Caco-2 (cell line): ENCODE measurements around the gene NRP1. TPM values are rescaled to one million over a fixed set of nuclear protein-coding genes. Genes with fewer than 3 reads are reported as not detected.

Experiments
- BruUV-seq: library from RNA; stranded (reverse); fragments of 400-500 nt; replicated peaks from 2 replicates; lab custom pipeline; 2021; lab: Mats Ljungman, UMichigan
- CTCF ChIA-PET: fragments of 300-600 bp; sonication (Branson Sonifier 250); formaldehyde crosslinking; loops from one replicate; lab custom pipeline; 2022; ENCODE audit warnings: antibody characterized with exemption; lab: Charles Lee
- POLR2A ChIA-PET: fragments of 300-600 bp; sonication (Branson Sonifier 250); formaldehyde crosslinking; loops from one replicate; lab custom pipeline; 2022; ENCODE audit warnings: antibody characterized with exemption; lab: Charles Lee
- DNase-seq, 2 experiments: peaks; one replicate each; pipeline versions ENCODE4 v3.0.0 to v3.0.0-alpha.2; 2020 to 2022
- H3K27me3 ChIP-seq: replicated peaks from 2 replicates; pipeline ENCODE4 v1.6.0; 2011; ENCODE audit warnings: low read length; ENCODE audit not compliant: control insufficient read depth, insufficient read depth
- H3K36me3 ChIP-seq: 2 replicates; pipeline ENCODE4 v1.5.1; 2011; ENCODE audit warnings: low read length; ENCODE audit not compliant: control insufficient read depth, insufficient read depth
- H3K4me1 ChIP-seq: fragments of 250-450 bp; sonication (Bioruptor Pico); 2 replicates; pipeline ENCODE4 v1.5.1; 2020; ENCODE audit warnings: mild to moderate bottlenecking
- H3K4me3 ChIP-seq: 2 replicates; pipeline ENCODE4 v1.5.1; 2011; ENCODE audit warnings: low read depth, mild to moderate bottlenecking, control low read depth, low read length
- H3K9me3 ChIP-seq: fragments of 250-450 bp; sonication (Bioruptor Pico); 2 replicates; pipeline ENCODE4 v1.5.1; 2020; ENCODE audit warnings: mild to moderate bottlenecking, moderate library complexity
- H3K27ac Mint-ChIP-seq: one replicate; pipeline ENCODE4 v1.8.0; 2022; ENCODE audit warnings: mixed read lengths; ENCODE audit not compliant: unreplicated experiment
- H3K27me3 Mint-ChIP-seq: one replicate; pipeline ENCODE4 v1.8.0; 2022; ENCODE audit warnings: mixed read lengths; ENCODE audit not compliant: insufficient read depth, unreplicated experiment
- H3K36me3 Mint-ChIP-seq: one replicate; pipeline ENCODE4 v1.8.0; 2022; ENCODE audit warnings: mild to moderate bottlenecking, mixed read lengths; ENCODE audit not compliant: insufficient read depth, unreplicated experiment
- H3K4me1 Mint-ChIP-seq: one replicate; pipeline ENCODE4 v1.8.0; 2022; ENCODE audit warnings: low read depth, mixed read lengths; ENCODE audit not compliant: unreplicated experiment
- H3K4me3 Mint-ChIP-seq: one replicate; pipeline ENCODE4 v1.8.0; 2022; ENCODE audit warnings: mild to moderate bottlenecking, moderate library complexity, mixed read lengths; ENCODE audit not compliant: unreplicated experiment
- H3K9me3 Mint-ChIP-seq: one replicate; pipeline ENCODE4 v1.8.0; 2022; ENCODE audit warnings: mixed read lengths; ENCODE audit not compliant: unreplicated experiment
- CTCF ChIP-seq, 2 experiments: fragments of 200-600 bp in 1 of 2; IDR thresholded peaks; 1 replicate in 1 of 2; 2 replicates in 1 of 2; pipeline versions ENCODE4 v1.5.1 to v1.8.0; 2011 to 2022; ENCODE audit warnings: antibody characterized with exemption in 1 of 2, control low read depth in 1 of 2, inconsistent platforms in 1 of 2, low read depth in 1 of 2, low read length in 1 of 2, mild to moderate bottlenecking in 1 of 2, moderate library complexity in 1 of 2; ENCODE audit not compliant: insufficient read depth in 1 of 2, severe bottlenecking in 1 of 2, unreplicated experiment in 1 of 2
- intact Hi-C: fragments of 100-400 bp; cut with micrococcal nuclease; formaldehyde crosslinking; loops from one replicate; pipeline ENCODE4 v1.10.0; 2022; ENCODE audit not compliant: unreplicated experiment
- total RNA-seq: library from RNA; stranded (reverse); gene quantifications from 2 replicates; pipeline ENCODE4 v1.2.3, GENCODE V29; 2022

The NRP1 gene
- total RNA-seq, 1 experiment from 2014 or later: 123 TPM

- Mint-ChIP-seq H3K9me3 (no peaks in the 10 kb centered on the region), H3K27ac (no peak overlapping the region), H3K4me3 (no peak overlapping the region), H3K4me1 (no peaks in the 10 kb centered on the region), H3K27me3 (no peaks in the 10 kb centered on the region), H3K36me3 (no peaks in the 10 kb centered on the region)
- H3K27me3 ChIP-seq: no peaks in the 10 kb centered on the region
- no peak for TF ChIP-seq CTCF (IDR thresholded peaks at IDR 0.05; ENCODE audit: insufficient read depth in 1 of 2, low read depth in 1 of 2, low read length in 1 of 2, severe bottlenecking in 1 of 2, unreplicated experiment in 1 of 2)
- ChIA-PET CTCF (no interaction called here), POLR2A (no interaction called here)
- no peak overlapping the region for H3K4me3 ChIP-seq
- H3K4me1 ChIP-seq: no peaks in the 10 kb centered on the region
- intact Hi-C loops: no loop called here
- H3K36me3 ChIP-seq: no peaks in the 10 kb centered on the region
- H3K9me3 ChIP-seq: 0 out of 2 replicates have a peak, but pooled peaks cover 8% of the 10 kb centered on the region
- DNase-seq: no peak
- BruUV-seq: no TSS peak
These were observed 23.5 kb upstream of the NRP1 start for GRCh38 chr10:33358016-33358415.

GRCh38 chr10:33355274-33355673 lies 20.8 kb upstream of the NRP1 start:
- Mint-ChIP-seq H3K27ac (no peak overlapping the region), H3K4me1 (no peaks in the 10 kb centered on the region), H3K9me3 (no peaks in the 10 kb centered on the region), H3K27me3 (no peaks in the 10 kb centered on the region), H3K4me3 (no peak overlapping the region), H3K36me3 (no peaks in the 10 kb centered on the region)
- no peaks in the 10 kb centered on the region for H3K4me1 ChIP-seq
- H3K27me3 ChIP-seq: no peaks in the 10 kb centered on the region
- TF ChIP-seq CTCF (IDR thresholded peaks at IDR 0.05; ENCODE audit: insufficient read depth in 1 of 2, low read depth in 1 of 2, low read length in 1 of 2, severe bottlenecking in 1 of 2, unreplicated experiment in 1 of 2): no peak
- BruUV-seq: no TSS peak
- intact Hi-C loops: no loop called here
- H3K36me3 ChIP-seq: no peaks in the 10 kb centered on the region
- H3K9me3 ChIP-seq: 0 out of 2 replicates have a peak, but pooled peaks cover 8% of the 10 kb centered on the region
- H3K4me3 ChIP-seq: no peak overlapping the region
- POLR2A ChIA-PET: no interaction called here
- DNase-seq: no peak
- CTCF ChIA-PET: no interaction called here

GRCh38 chr10:33353853-33354252 lies 19.4 kb upstream of the NRP1 start:
- no TSS peak for BruUV-seq
- no peaks in the 10 kb centered on the region for H3K4me1 Mint-ChIP-seq
- POLR2A ChIA-PET: no interaction called here

More at GRCh38 chr10:33353853-33354252, 19.4 kb upstream of the NRP1 start:
- Histone ChIP-seq H3K4me3 (no peak overlapping the region), H3K27me3 (no peaks in the 10 kb centered on the region), H3K36me3 (no peaks in the 10 kb centered on the region), H3K4me1 (peaks cover 2% of the 10 kb centered on the region), H3K9me3 (0 out of 2 replicates have a peak, but pooled peaks cover 6% of the 10 kb centered on the region)
- TF ChIP-seq CTCF (IDR thresholded peaks at IDR 0.05; ENCODE audit: insufficient read depth in 1 of 2, low read depth in 1 of 2, low read length in 1 of 2, severe bottlenecking in 1 of 2, unreplicated experiment in 1 of 2): no peak
- intact Hi-C loops: no loop called here
- no peaks in the 10 kb centered on the region for H3K27me3 Mint-ChIP-seq
- no peak overlapping the region for H3K4me3 Mint-ChIP-seq
- no peaks in the 10 kb centered on the region for H3K36me3 Mint-ChIP-seq
- no peaks in the 10 kb centered on the region for H3K9me3 Mint-ChIP-seq
- no peak for DNase-seq
- H3K27ac Mint-ChIP-seq: no peak overlapping the region
- CTCF ChIA-PET: interaction anchor here (1.2 kb wide), 1 partner anchor 19 kb away, joined by 3 read pairs; no protein-coding TSS in a partner anchor
